K562 (cell line): ENCODE measurements around the gene RNF144A. TPM values are rescaled to one million over a fixed set of nuclear protein-coding genes. Genes with fewer than 3 reads are reported as not detected.

ENCODE experiments used
- ATF7 ChIP-seq: fragments of 450-650 bp; IDR thresholded peaks from 2 replicates; pipeline ENCODE4 v1.7.1; 2014; ENCODE audit warnings: mild to moderate bottlenecking, moderate library complexity
- KDM1A ChIP-seq, 2 experiments: fragments of 450-650 bp; IDR thresholded peaks; 2 replicates each; pipeline ENCODE4 v1.6.1; 2016; ENCODE audit warnings: mild to moderate bottlenecking in 2 of 2
- RCOR1 ChIP-seq, 2 experiments: IDR thresholded peaks; 2 replicates each; pipeline ENCODE4 v1.6.1; 2012; ENCODE audit warnings: low read depth in 2 of 2, low read length in 2 of 2, borderline replicate concordance in 1 of 2, improper control_type of control experiment in 1 of 2
- STAT5A ChIP-seq: IDR thresholded peaks from 2 replicates; pipeline ENCODE4 v1.6.1; 2012; ENCODE audit warnings: low read length, inconsistent platforms, borderline replicate concordance
- polyA plus RNA-seq, 8 experiments: library from polyadenylated mRNA; depleted of rRNA in 4 of 8; stranded (reverse) in 5 of 8; unstranded in 3 of 8; fragments of >200 nt; fragmentation: Nextera tagmentation in 2 of 8; fragmentation: Illumina TruSeq in 1 of 8; extraction: Ambion mirVana in 2 of 8; extraction: Trizol in 1 of 8; gene quantifications; 2 replicates each; pipeline versions ENCODE4 v1.2.1 to v1.2.3, GENCODE V29; 2011 to 2014; ENCODE audit warnings: inconsistent platforms in 1 of 8, missing spikeins in 1 of 8
- total RNA-seq, 7 experiments: library from RNA; depleted of rRNA in 6 of 7; stranded (reverse); fragments of >200 nt in 6 of 7; fragmentation: Illumina TruSeq in 2 of 7; extraction: Trizol in 2 of 7; gene quantifications; 2 replicates each; pipeline versions ENCODE4 v1.2.1 to v1.2.3, GENCODE V29; 2011 to 2021; ENCODE audit warnings: low replicate concordance in 1 of 7
- TF ChIP-seq, protein P1 (sequence below), 2 experiments: IDR thresholded peaks; 2 replicates each; pipeline ENCODE4 v1.6.1; 2012; ENCODE audit warnings: improper control_type of control experiment in 2 of 2, low read depth in 2 of 2, low read length in 2 of 2, borderline replicate concordance in 1 of 2
- TF ChIP-seq, protein P2 (sequence below): fragments of 250-450 bp; sonication (Bioruptor Pico); IDR thresholded peaks from 2 replicates; pipeline ENCODE4 v1.4.0; 2020
- TF ChIP-seq, protein P3 (sequence below): fragments of 250-450 bp; sonication (Bioruptor Pico); IDR thresholded peaks from 2 replicates; pipeline ENCODE4 v1.5.0; 2022; ENCODE audit warnings: mild to moderate bottlenecking

Gene RNF144A
- total and polyA plus RNA-seq, 9 of the 15 experiments (the other 6 are each of a cell fraction or from before 2014, with no cell fraction given), result 0.96 to 11.3 (median 6.2) TPM

DNA sequence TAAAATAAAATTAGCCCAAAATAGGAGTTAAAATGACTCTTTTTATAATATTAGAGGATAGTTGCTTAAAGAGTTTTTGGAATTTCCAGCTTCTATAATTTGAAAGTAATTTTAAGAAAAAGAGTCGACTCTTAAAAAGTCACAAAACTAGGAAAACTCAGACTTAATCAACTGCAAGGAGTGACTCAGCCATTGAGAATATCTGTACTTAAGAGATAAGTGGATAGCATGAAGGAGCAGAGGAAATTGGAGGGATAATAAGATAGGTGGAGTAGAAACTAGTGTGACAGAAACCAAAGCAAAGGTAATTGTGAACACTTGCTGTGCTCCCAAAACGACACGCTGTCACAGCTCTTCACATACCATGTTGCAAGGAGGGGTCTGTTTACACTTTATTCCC is 31.2 kb upstream of the RNF144A start (continued):
- TF ChIP-seq, protein P1, sequence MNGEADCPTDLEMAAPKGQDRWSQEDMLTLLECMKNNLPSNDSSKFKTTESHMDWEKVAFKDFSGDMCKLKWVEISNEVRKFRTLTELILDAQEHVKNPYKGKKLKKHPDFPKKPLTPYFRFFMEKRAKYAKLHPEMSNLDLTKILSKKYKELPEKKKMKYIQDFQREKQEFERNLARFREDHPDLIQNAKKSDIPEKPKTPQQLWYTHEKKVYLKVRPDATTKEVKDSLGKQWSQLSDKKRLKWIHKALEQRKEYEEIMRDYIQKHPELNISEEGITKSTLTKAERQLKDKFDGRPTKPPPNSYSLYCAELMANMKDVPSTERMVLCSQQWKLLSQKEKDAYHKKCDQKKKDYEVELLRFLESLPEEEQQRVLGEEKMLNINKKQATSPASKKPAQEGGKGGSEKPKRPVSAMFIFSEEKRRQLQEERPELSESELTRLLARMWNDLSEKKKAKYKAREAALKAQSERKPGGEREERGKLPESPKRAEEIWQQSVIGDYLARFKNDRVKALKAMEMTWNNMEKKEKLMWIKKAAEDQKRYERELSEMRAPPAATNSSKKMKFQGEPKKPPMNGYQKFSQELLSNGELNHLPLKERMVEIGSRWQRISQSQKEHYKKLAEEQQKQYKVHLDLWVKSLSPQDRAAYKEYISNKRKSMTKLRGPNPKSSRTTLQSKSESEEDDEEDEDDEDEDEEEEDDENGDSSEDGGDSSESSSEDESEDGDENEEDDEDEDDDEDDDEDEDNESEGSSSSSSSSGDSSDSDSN (IDR thresholded peaks at IDR 0.05; ENCODE audit: borderline replicate concordance in 1 of 2, low read depth in 2 of 2, low read length in 2 of 2), result no peak
- TF ChIP-seq STAT5A (peak; percentile 68), RCOR1 (IDR thresholded peaks at IDR 0.05; ENCODE audit: borderline replicate concordance in 1 of 2, low read depth in 2 of 2, low read length in 2 of 2) (peak in 1 of 2 experiments; percentile 43; a peak in 1 of 4 replicates), ATF7 (0 out of 2 replicates have a peak, but pooled peaks have one; percentile 27), KDM1A (IDR thresholded peaks at IDR 0.05) (peak; percentile 53 to 75; a peak in 3 of 4 replicates)
- TF ChIP-seq, protein P2, sequence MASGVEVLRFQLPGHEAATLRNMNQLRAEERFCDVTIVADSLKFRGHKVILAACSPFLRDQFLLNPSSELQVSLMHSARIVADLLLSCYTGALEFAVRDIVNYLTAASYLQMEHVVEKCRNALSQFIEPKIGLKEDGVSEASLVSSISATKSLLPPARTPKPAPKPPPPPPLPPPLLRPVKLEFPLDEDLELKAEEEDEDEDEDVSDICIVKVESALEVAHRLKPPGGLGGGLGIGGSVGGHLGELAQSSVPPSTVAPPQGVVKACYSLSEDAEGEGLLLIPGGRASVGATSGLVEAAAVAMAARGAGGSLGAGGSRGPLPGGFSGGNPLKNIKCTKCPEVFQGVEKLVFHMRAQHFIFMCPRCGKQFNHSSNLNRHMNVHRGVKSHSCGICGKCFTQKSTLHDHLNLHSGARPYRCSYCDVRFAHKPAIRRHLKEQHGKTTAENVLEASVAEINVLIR (CRISPR knock-in tag), result no peak
- TF ChIP-seq, protein P3, sequence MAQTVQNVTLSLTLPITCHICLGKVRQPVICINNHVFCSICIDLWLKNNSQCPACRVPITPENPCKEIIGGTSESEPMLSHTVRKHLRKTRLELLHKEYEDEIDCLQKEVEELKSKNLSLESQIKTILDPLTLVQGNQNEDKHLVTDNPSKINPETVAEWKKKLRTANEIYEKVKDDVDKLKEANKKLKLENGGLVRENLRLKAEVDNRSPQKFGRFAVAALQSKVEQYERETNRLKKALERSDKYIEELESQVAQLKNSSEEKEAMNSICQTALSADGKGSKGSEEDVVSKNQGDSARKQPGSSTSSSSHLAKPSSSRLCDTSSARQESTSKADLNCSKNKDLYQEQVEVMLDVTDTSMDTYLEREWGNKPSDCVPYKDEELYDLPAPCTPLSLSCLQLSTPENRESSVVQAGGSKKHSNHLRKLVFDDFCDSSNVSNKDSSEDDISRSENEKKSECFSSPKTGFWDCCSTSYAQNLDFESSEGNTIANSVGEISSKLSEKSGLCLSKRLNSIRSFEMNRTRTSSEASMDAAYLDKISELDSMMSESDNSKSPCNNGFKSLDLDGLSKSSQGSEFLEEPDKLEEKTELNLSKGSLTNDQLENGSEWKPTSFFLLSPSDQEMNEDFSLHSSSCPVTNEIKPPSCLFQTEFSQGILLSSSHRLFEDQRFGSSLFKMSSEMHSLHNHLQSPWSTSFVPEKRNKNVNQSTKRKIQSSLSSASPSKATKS (CRISPR knock-in tag), result no peak
